HG02884 (cell line): Measurements from ENCODE around the gene ECE1.
"Not testable (repeated sequence)": the region's sequence is repeated elsewhere in the genome, so short reads cannot be mapped to it uniquely, and the experiment has no call there.

Source experiments
- ATAC-seq: cut with Tn5 transposase; IDR thresholded peaks from one replicate; pipeline ENCODE4 v1.9.1; 2021; ENCODE audit warnings: mild to moderate bottlenecking, moderate library complexity; ENCODE audit not compliant: unreplicated experiment

The ECE1 gene

GRCh38 chr1:21189421-21189820, 100.8 kb downstream of the ECE1 start:
- no peak for ATAC-seq

GRCh38 chr1:21188235-21188634, 102.0 kb downstream of the ECE1 start:
- no peak for ATAC-seq

GRCh38 chr1:21185221-21185731, 105.0 kb downstream of the ECE1 start:
- ATAC-seq, result no peak

- no peak for ATAC-seq
These were observed 106.0 kb downstream of the ECE1 start for GRCh38 chr1:21184276-21184675.

- ATAC-seq, result no peak
These were observed 108.0 kb downstream of the ECE1 start for GRCh38 chr1:21182181-21182731.

- ATAC-seq, result not testable (repeated sequence)
These were observed 112.0 kb downstream of the ECE1 start for GRCh38 chr1:21178271-21178670.

GRCh38 chr1:21176586-21177555, 113.4 kb downstream of the ECE1 start, which contains the start of gene EIF4G3:
EIF4G3 (minus strand) TSS chr1:21176897; CDS start chr1:21002742, 174,155 bp downstream.
- peak; percentile 86 for ATAC-seq

GRCh38 chr1:21175670-21176581, 114.3 kb downstream of the ECE1 start:
- ATAC-seq, result peak; percentile 6

GRCh38 chr1:21175324-21175669, 115.0 kb downstream of the ECE1 start:
- ATAC-seq, result no peak

GRCh38 chr1:21174654-21175323, 115.5 kb downstream of the ECE1 start:
- no peak for ATAC-seq

GRCh38 chr1:21174230-21174629, 116.0 kb downstream of the ECE1 start:
- ATAC-seq, result no peak

- not testable (repeated sequence) for ATAC-seq
These were observed 117.2 kb downstream of the ECE1 start for GRCh38 chr1:21173096-21173495.

GRCh38 chr1:21170837-21171236, 119.4 kb downstream of the ECE1 start:
- ATAC-seq, result not testable (repeated sequence)

GRCh38 chr1:21168444-21168843, 121.8 kb downstream of the ECE1 start:
- ATAC-seq, result no peak
